ENCODE data around the gene SLC15A3.
"Not testable (repeated sequence)": the region's sequence is repeated elsewhere in the genome, so short reads cannot be mapped to it uniquely, and the experiment has no call there.

SLC15A3 gene

GRCh38 chr11:60974726-60975125, 22.8 kb upstream of the SLC15A3 start:
- DNase-seq: no peak

- not testable (repeated sequence) for DNase-seq
These were observed 22.3 kb upstream of the SLC15A3 start for GRCh38 chr11:60974316-60974715.

GRCh38 chr11:60973699-60974098, 21.7 kb upstream of the SLC15A3 start:
- DNase-seq: no peak

- no peak for DNase-seq
These were observed 20.4 kb upstream of the SLC15A3 start for GRCh38 chr11:60972182-60973030.

- DNase-seq: no peak
These were observed 19.5 kb upstream of the SLC15A3 start, which contains the start of gene CD6 for GRCh38 chr11:60971520-60971919. Gene CD6, plus strand, starts transcription at chr11:60971680. Its CDS starts 186 bp downstream, at chr11:60971866.

GRCh38 chr11:60970890-60971289, 18.9 kb upstream of the SLC15A3 start:
- no peak for DNase-seq

- DNase-seq: no peak
These were observed 18.4 kb upstream of the SLC15A3 start for GRCh38 chr11:60970369-60970774.

GRCh38 chr11:60968223-60968622, 16.2 kb upstream of the SLC15A3 start:
- DNase-seq: no peak

GRCh38 chr11:60966890-60967289, 14.9 kb upstream of the SLC15A3 start:
- DNase-seq: no peak

GRCh38 chr11:60964801-60965200, 12.8 kb upstream of the SLC15A3 start:
- DNase-seq: no peak

GRCh38 chr11:60960405-60960804, 8.4 kb upstream of the SLC15A3 start:
- DNase-seq: no peak

GRCh38 chr11:60959431-60959830, 7.5 kb upstream of the SLC15A3 start:
- no peak for DNase-seq

GRCh38 chr11:60957188-60957587, 5.2 kb upstream of the SLC15A3 start:
- DNase-seq: no peak

GRCh38 chr11:60955571-60955970, 3.6 kb upstream of the SLC15A3 start:
- DNase-seq: no peak

- DNase-seq: no peak
These were observed 2.4 kb upstream of the SLC15A3 start for GRCh38 chr11:60954421-60954820.

- DNase-seq: no peak
These were observed 1.8 kb upstream of the SLC15A3 start for GRCh38 chr11:60953781-60954180.

- DNase-seq: no peak
These were observed 780 bp upstream of the SLC15A3 start for GRCh38 chr11:60952742-60953170.

- no peak for DNase-seq
These were observed 421 bp downstream of the SLC15A3 start for GRCh38 chr11:60951606-60951903.

- no peak for DNase-seq
These were observed 907 bp downstream of the SLC15A3 start for GRCh38 chr11:60950933-60951605.

- DNase-seq: no peak
These were observed 2.0 kb downstream of the SLC15A3 start for GRCh38 chr11:60950024-60950423.

GRCh38 chr11:60948250-60948649, 3.7 kb downstream of the SLC15A3 start:
- no peak for DNase-seq

GRCh38 chr11:60947700-60948099, 4.3 kb downstream of the SLC15A3 start:
- DNase-seq: no peak

- DNase-seq: no peak
These were observed 5.2 kb downstream of the SLC15A3 start for GRCh38 chr11:60946601-60947264.

- no peak for DNase-seq
These were observed 6.7 kb downstream of the SLC15A3 start for GRCh38 chr11:60945295-60945667.
